Peyer's patch (tissue), 4 donors: ENCODE results near the gene TOM1L2.
"Not testable (repeated sequence)": the region's sequence is repeated elsewhere in the genome, so short reads cannot be mapped to it uniquely, and the experiment has no call there.

Experiments
- CTCF ChIP-seq, 6 experiments: fragments of 450-650 bp in 4 of 6; fragments of 200-600 bp in 2 of 6; sonication (generic) in 1 of 6; IDR thresholded peaks; one replicate each; pipeline ENCODE4 v1.5.1; 2017 to 2019; ENCODE audit warnings: antibody characterized with exemption in 6 of 6, mild to moderate bottlenecking in 3 of 6, moderate library complexity in 1 of 6
- POLR2A ChIP-seq, 2 donors: fragments of 450-650 bp; IDR thresholded peaks; one replicate each; pipeline ENCODE4 v1.5.1; 2017; ENCODE audit warnings: antibody characterized with exemption in 2 of 2, mild to moderate bottlenecking in 2 of 2, moderate library complexity in 2 of 2

GRCh38 chr17:17955790-17956341, 16.3 kb downstream of the TOM1L2 start:
- not testable (repeated sequence) for TF ChIP-seq CTCF, POLR2A (IDR thresholded peaks at IDR 0.05)
